Measurements from ENCODE around the gene SRXN1. TPM values are rescaled to one million over a fixed set of nuclear protein-coding genes. Genes with fewer than 3 reads are reported as not detected.

The SRXN1 gene
- total and polyA plus RNA-seq, 2 donors (not counting 1 experiment from before 2014, with no cell fraction given) = 50.5 to 91.2 TPM

GRCh38 chr20:652615-653109 lies 338 bp downstream of the SRXN1 start:
- Histone ChIP-seq H3K36me3 (ENCODE audit: control insufficient read depth, insufficient read depth, low read length) (peaks cover 20% of the 10 kb centered on the region), H3K4me2 (ENCODE audit: extremely low read depth, insufficient read depth, low read length) (peak overlapping the region; percentile 97), H3K9me3 (ENCODE audit: control insufficient read depth, insufficient read depth, low read depth, low read length) (no peaks in the 10 kb centered on the region), H3K27me3 (ENCODE audit: control insufficient read depth, insufficient read depth, low read length) (no peaks in the 10 kb centered on the region), H2AFZ (ENCODE audit: low read length) (peak overlapping the region; percentile 79), H3K4me1 (ENCODE audit: control insufficient read depth, extremely low read depth, insufficient read depth, low read length) (peaks cover 11% of the 10 kb centered on the region), H3K4me3 (replicated peaks in 1 of 4; ENCODE audit: control extremely low read depth in 1 of 4, insufficient read depth in 1 of 4, low read depth in 3 of 4, low read length in 4 of 4) (peak overlapping the region; percentile 89 to 97 (median 93)), H3K27ac (ENCODE audit: insufficient read depth, low read length) (peak overlapping the region; percentile 93), H4K20me1 (ENCODE audit: control insufficient read depth, extremely low read depth, insufficient read depth, low read length) (no peaks in the 10 kb centered on the region), H3K79me2 (ENCODE audit: control insufficient read depth, insufficient read depth, low read length) (peaks cover 32% of the 10 kb centered on the region), H3K9ac (ENCODE audit: insufficient read depth, low read length) (peak overlapping the region; percentile 93)
- no peak for TF ChIP-seq EZH2 (IDR thresholded peaks at IDR 0.05; ENCODE audit: low read length, missing control alignments)
- no peak for TF ChIP-seq CTCF (conservative IDR thresholded peaks at IDR 0.05 in 1 of 2, IDR thresholded peaks at IDR 0.05 in 1 of 2; ENCODE audit: low read depth in 1 of 2, low read length in 2 of 2)
- peak; percentile 47 to 52 for DNase-seq (ENCODE audit: low read depth in 2 of 2)

GRCh38 chr20:651713-652614 lies 1.0 kb downstream of the SRXN1 start:
- H3K79me2 ChIP-seq (ENCODE audit: control insufficient read depth, insufficient read depth, low read length) = peaks cover 32% of the 10 kb centered on the region
- peak overlapping the region; percentile 93 for H3K27ac ChIP-seq (ENCODE audit: insufficient read depth, low read length)
- peak overlapping the region; percentile 93 for H3K9ac ChIP-seq (ENCODE audit: insufficient read depth, low read length)
- H3K36me3 ChIP-seq (ENCODE audit: control insufficient read depth, insufficient read depth, low read length) = peaks cover 24% of the 10 kb centered on the region
- H2AFZ ChIP-seq (ENCODE audit: low read length) = peak overlapping the region; percentile 79
- H3K4me1 ChIP-seq (ENCODE audit: control insufficient read depth, extremely low read depth, insufficient read depth, low read length) = peaks cover 11% of the 10 kb centered on the region
- H3K4me2 ChIP-seq (ENCODE audit: extremely low read depth, insufficient read depth, low read length) = peak overlapping the region; percentile 97
- DNase-seq (ENCODE audit: low read depth in 2 of 2) = no peak
- TF ChIP-seq EZH2 (IDR thresholded peaks at IDR 0.05; ENCODE audit: low read length, missing control alignments) (no peak), CTCF (conservative IDR thresholded peaks at IDR 0.05 in 1 of 2, IDR thresholded peaks at IDR 0.05 in 1 of 2; ENCODE audit: low read depth in 1 of 2, low read length in 2 of 2) (no peak)
- no peaks in the 10 kb centered on the region for H3K9me3 ChIP-seq (ENCODE audit: control insufficient read depth, insufficient read depth, low read depth, low read length)
- H3K27me3 ChIP-seq (ENCODE audit: control insufficient read depth, insufficient read depth, low read length) = no peaks in the 10 kb centered on the region
- peak overlapping the region; percentile 89 to 97 (median 93) for H3K4me3 ChIP-seq (replicated peaks in 1 of 4; ENCODE audit: control extremely low read depth in 1 of 4, insufficient read depth in 1 of 4, low read depth in 3 of 4, low read length in 4 of 4)
- no peaks in the 10 kb centered on the region for H4K20me1 ChIP-seq (ENCODE audit: control insufficient read depth, extremely low read depth, insufficient read depth, low read length)

- no peak overlapping the region for H2AFZ ChIP-seq (ENCODE audit: low read length)
- H3K9ac ChIP-seq (ENCODE audit: insufficient read depth, low read length) = no peak overlapping the region
- H3K4me2 ChIP-seq (ENCODE audit: extremely low read depth, insufficient read depth, low read length) = no peak overlapping the region
- H3K36me3 ChIP-seq (ENCODE audit: control insufficient read depth, insufficient read depth, low read length) = peaks cover 24% of the 10 kb centered on the region
- H3K4me1 ChIP-seq (ENCODE audit: control insufficient read depth, extremely low read depth, insufficient read depth, low read length) = peaks cover 11% of the 10 kb centered on the region
- TF ChIP-seq CTCF (conservative IDR thresholded peaks at IDR 0.05 in 1 of 2, IDR thresholded peaks at IDR 0.05 in 1 of 2; ENCODE audit: low read depth in 1 of 2, low read length in 2 of 2) (no peak), EZH2 (IDR thresholded peaks at IDR 0.05; ENCODE audit: low read length, missing control alignments) (no peak)
- H3K4me3 ChIP-seq (replicated peaks in 1 of 4; ENCODE audit: control extremely low read depth in 1 of 4, insufficient read depth in 1 of 4, low read depth in 3 of 4, low read length in 4 of 4) = peak overlapping the region in 1 of 4 experiments; percentile 97
- H3K27me3 ChIP-seq (ENCODE audit: control insufficient read depth, insufficient read depth, low read length) = no peaks in the 10 kb centered on the region
- no peaks in the 10 kb centered on the region for H4K20me1 ChIP-seq (ENCODE audit: control insufficient read depth, extremely low read depth, insufficient read depth, low read length)
- H3K9me3 ChIP-seq (ENCODE audit: control insufficient read depth, insufficient read depth, low read depth, low read length) = no peaks in the 10 kb centered on the region
- H3K79me2 ChIP-seq (ENCODE audit: control insufficient read depth, insufficient read depth, low read length) = peaks cover 32% of the 10 kb centered on the region
- no peak overlapping the region for H3K27ac ChIP-seq (ENCODE audit: insufficient read depth, low read length)
- no peak for DNase-seq (ENCODE audit: low read depth in 2 of 2)
These were observed 2.0 kb downstream of the SRXN1 start for GRCh38 chr20:650954-651353.
